Activated T-cell treated with anti-CD3 and anti-CD28 coated beads for 4 hours (primary cell): Measurements from ENCODE around the gene FER.
"Not testable (repeated sequence)": the region's sequence is repeated elsewhere in the genome, so short reads cannot be mapped to it uniquely, and the experiment has no call there.

Source experiments
- DNase-seq: peaks from one replicate; pipeline ENCODE4 v3.0.0-alpha.2; 2020

Gene FER

DNA sequence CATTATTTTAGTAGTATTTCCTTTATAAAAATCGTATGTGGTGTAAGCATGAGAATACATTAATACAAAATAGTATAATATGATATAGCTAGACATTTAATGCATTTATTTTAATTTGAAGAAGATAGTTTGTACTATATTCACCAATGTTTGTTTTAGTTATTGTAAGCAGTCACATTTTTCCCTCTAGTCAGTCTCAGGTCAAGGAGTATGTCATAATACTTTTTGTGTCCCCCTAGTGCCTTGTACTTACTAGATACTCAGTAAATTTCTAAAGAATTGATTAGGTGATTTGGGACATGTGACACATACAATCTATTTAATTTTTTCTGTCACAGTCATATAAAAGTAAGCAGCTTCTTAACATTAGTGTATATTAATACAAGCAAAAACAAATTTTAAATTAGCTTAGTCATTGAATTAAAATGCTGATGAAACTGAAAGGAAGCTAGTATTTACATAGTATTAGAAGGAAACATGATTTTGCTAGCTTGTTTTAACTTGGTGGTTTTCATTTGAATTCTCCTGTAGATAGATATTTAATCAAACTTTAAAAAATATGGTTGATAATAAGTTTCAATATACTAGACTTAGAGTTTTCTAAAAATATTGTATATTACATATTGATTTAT, 242.2 kb downstream of the FER start:
- no peak for DNase-seq

- DNase-seq = not testable (repeated sequence)
Measured at GRCh38 chr5:108992396-108993085, 244.8 kb downstream of the FER start.

DNA sequence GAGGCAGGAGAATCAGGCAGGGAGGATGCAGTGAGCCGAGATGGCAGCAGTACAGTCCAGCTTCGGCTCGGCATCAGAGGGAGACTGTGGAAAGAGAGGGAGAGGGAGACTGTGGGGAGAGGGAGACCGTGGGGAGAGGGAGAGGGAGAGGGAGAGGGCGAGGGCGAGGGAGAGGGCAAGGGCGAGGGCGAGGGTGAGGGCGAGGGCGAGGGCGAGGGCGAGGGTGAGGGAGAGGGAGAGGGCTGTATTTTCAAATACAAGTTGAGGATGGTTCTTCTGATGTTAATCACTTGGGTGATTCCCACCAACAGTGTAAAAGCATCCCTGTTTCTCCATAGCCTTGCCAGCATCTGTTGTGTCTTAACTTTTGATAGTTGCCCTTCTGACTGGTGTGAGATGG, 245.7 kb downstream of the FER start:
- not testable (repeated sequence) for DNase-seq

GRCh38 chr5:108997720-108998119, 250.0 kb downstream of the FER start:
- no peak for DNase-seq

GRCh38 chr5:108998216-108998615, 250.5 kb downstream of the FER start:
- no peak for DNase-seq

GRCh38 chr5:109003928-109004327, 256.2 kb downstream of the FER start:
- DNase-seq = no peak

GRCh38 chr5:109005297-109006009, 257.8 kb downstream of the FER start:
- no peak for DNase-seq

DNA sequence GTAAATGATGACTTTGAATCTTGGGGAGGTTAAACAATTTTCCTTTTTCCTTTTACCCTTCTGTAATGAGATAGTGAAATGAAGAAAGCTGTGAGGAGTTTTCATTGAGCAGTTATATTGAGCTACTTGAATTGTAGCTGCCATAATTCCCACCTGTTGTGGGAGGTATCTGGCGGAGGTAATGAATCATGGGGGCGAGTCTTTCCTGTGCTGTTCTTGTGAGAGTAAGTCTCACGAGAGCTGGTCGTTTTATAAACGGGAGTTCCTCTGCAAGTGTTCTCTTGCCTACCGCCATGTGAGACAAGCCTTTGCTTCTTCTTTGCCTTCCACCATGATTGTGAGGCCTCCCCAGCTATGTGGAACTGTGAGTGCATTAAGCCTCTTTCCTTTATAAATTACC, 258.4 kb downstream of the FER start:
- no peak for DNase-seq

DNA sequence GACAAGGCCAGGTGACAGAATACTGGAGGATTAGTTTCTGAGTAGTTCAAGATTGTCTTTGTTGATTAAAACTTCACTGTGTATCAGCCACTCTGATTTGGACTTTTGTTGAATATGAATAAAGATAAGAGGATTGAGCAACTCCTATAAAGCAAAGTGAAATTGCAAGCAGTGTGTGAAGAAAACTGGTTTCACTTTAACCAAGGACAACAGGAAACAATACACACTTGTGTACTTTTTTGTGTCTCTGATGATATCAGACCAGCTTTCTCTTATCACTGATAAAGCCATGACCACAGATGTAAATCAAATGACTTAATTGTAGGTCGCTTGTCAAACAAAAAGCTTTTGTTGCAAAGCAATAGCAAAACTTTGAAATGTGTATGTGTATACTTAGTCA, 268.6 kb downstream of the FER start:
- DNase-seq = no peak

DNA sequence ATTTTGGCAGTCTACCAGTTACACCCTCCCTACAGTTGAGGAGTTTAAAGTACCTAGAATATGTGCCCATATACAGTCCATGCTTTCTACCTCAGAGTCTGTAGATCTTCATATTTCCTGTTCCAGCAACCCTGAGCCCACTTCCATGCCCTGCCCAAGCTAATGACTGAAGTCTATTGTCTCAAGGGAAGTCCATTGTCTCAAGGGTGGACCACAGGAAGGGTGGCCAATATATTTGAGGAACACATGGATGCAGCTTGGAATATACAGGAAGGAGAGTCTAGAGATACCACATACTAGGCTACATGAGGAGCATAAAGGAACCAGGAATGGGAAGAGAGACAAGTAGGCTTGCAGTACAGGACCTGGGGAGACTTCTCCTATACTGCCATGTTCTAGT, 274.4 kb downstream of the FER start:
- DNase-seq = no peak

- DNase-seq = not testable (repeated sequence)
Measured at GRCh38 chr5:109025729-109026128, 278.0 kb downstream of the FER start.

- no peak for DNase-seq
Measured at GRCh38 chr5:109027983-109028607, 280.4 kb downstream of the FER start.

DNA sequence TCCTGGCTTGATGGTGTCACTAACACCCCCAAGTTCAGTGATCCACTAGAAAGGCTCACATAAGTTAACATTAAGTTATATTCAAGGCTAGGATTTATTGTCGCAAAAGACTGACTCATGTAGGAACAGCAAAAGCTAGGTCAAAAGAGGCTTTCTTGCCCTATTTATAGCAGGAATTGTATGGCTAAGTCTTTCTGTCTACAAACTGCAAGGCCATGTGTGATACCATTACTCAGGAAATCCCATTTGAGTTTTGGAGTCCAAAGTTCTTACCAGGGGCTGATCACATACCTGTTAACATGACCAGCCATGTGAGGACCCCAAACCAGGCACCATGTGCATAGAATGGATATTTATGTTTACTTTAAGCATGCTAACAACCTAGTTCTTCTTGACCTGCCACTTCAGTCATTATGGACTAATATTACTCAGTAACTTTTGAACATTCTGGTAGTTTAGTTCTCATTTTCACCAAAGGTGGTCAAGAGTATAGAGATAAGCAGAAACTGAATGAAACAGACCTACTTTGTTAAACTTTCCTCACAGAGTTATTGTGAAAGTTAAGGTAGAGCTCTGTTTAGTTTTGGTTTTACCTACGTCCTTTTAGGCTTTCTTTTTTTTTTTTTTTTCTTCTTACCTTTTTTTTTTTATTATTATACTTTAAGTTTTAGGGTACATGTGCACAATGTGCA, 281.1 kb downstream of the FER start:
- DNase-seq = no peak

GRCh38 chr5:109029847-109030246, 282.1 kb downstream of the FER start:
- no peak for DNase-seq

DNA sequence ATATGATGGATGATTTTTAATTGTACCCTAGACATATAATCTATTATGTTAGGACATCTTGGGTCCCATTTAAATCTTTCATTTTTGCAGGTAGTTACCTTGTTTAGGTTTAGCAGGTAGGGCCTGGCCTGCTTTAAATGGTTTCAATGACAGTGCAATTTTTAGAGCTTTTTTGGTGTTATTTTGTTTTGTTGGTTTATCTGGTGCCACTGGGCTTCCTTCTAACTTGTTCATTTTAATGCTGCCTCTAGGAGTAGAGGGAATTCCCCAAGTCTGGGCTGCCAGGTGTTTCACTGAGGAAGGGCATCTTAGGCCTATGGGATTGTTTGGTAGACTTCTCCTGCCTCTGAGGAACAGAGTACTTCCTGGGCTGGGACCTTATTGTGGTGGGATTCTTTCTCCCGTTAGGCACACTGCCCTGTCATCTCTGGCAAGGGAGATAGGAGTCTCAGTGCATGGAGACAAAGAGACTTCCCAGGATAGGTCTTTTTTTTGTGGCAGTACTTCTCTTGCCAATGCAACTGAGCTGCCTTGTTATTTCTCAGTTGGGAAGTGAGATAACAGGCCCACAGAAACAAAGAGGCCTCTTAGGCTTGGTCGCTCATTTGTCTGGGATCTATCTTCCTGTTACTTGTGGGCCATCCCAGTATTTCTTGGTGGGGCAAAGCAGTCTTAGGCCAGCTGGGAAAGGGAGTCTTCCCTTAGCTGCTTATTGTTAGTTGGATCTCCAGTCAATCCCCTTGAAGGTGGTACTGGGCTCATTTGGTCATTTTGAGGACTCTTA, 282.9 kb downstream of the FER start:
- DNase-seq = no peak

DNA sequence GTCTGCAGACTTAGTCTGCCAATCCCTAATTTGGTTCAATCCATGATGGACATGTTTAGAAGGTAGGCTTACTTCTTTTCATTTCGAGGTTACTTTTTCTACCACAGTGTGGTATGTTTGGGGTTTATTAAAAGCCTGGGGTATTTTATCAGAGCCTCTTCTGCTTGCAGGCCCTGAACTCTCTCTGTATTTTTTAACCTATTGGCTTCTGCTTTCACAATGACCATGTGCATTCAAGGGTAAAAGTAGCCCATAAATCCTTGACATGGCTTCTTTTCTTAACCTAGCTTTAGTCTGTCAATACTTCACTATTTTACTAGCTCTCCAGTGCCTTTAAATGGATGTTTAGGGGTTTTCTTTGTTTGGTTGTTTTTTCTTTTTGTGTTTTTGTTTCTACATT, 286.6 kb downstream of the FER start:
- no peak for DNase-seq

DNA sequence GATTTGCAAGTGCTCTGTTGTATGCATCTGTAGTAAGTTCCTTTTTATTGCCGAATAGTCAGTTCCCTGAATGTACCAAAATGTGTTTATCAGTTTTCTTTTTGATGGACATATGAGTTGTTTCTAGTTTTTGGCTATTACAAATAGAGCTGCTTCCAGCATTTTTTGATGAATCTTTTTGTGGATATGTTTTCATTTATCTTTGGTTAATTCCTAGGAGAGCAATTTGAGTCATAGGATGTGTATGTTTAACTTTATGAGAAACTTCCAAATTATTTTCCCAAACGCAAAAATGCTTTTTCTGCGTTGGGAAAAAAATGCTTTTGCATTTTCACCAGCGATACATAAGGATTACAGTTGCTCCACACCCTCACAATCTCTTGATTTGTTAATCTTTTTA, 287.7 kb downstream of the FER start:
- DNase-seq = no peak

- DNase-seq = no peak
Measured at GRCh38 chr5:109038209-109038840, 290.6 kb downstream of the FER start.

GRCh38 chr5:109041317-109041716, 293.6 kb downstream of the FER start:
- no peak for DNase-seq

GRCh38 chr5:109045710-109046109, 298.0 kb downstream of the FER start:
- DNase-seq = no peak

DNA sequence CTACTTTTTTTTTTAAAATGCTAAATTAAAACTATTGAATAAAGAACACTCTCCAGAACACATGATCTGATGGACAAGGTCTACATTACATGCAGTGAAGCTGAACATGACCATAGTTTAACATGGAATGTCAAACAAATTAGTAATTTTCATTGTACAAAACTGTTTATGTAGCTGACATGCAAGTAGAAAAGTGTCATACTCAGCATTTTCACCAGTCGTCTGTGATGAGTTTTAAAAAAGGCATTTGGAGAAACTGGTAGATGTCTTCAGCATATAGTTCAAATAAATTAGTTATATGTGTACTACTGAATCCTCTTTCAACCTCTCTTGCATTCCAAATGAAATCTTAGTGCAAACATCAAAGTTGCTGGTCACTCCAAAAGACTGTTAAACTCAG, 301.9 kb downstream of the FER start:
- no peak for DNase-seq

- not testable (repeated sequence) for DNase-seq
Measured at GRCh38 chr5:109050321-109050720, 302.6 kb downstream of the FER start.
